ENCODE data around the gene SH3BP4. TPM values are rescaled to one million over a fixed set of nuclear protein-coding genes. Genes with fewer than 3 reads are reported as not detected.

Gene SH3BP4
- total and polyA plus RNA-seq, 2 of the 13 experiments (the other 11 are each of a cell fraction or from before 2014, with no cell fraction given), result 34.6 to 99.1 TPM

DNA sequence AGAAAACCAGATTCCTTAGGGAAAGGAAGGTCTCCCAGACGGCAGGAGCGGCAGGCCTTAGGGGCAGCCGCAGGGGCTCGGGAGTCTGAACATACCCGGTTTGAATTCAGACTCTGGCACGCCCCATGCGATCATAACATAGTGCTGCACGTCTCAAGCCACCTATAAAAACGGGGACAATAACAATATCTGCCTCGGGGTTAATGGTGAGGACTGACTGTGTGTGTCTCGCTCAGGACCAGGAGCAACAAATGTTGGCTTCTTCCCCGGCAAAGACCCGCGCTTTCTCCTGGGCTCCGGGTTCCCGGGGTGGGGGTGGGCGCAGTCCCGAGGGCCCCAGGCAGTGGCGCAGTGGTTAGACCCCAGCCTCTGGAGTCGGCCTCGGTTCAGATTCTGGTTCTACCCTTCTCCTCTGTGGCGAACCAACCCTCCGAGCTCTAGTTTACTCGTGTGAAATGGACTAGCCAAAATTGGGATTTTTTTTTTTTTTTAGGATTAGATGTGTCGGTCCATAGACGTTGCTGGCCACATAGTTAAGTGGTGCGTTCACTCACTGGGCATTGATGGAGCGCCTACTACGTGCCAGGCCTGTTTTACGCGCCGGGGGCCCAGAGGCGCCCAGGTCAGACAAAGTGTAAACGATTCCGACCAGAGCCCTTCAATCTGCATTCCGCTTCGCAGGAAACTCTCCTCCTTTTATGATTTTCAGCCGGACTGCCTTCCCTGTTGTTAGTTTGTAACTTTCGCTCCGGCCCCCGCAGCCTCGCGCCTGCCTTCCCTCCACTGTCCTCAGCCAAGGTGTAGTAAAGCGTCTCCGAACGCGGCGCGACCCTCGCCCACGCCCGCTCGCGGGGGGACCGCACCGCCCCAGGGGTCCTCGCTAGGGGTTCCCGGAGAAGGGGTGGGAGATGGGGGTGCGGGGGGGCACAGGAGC, 820 bp upstream of the SH3BP4 start (continued):
- TF ChIP-seq, protein P1, sequence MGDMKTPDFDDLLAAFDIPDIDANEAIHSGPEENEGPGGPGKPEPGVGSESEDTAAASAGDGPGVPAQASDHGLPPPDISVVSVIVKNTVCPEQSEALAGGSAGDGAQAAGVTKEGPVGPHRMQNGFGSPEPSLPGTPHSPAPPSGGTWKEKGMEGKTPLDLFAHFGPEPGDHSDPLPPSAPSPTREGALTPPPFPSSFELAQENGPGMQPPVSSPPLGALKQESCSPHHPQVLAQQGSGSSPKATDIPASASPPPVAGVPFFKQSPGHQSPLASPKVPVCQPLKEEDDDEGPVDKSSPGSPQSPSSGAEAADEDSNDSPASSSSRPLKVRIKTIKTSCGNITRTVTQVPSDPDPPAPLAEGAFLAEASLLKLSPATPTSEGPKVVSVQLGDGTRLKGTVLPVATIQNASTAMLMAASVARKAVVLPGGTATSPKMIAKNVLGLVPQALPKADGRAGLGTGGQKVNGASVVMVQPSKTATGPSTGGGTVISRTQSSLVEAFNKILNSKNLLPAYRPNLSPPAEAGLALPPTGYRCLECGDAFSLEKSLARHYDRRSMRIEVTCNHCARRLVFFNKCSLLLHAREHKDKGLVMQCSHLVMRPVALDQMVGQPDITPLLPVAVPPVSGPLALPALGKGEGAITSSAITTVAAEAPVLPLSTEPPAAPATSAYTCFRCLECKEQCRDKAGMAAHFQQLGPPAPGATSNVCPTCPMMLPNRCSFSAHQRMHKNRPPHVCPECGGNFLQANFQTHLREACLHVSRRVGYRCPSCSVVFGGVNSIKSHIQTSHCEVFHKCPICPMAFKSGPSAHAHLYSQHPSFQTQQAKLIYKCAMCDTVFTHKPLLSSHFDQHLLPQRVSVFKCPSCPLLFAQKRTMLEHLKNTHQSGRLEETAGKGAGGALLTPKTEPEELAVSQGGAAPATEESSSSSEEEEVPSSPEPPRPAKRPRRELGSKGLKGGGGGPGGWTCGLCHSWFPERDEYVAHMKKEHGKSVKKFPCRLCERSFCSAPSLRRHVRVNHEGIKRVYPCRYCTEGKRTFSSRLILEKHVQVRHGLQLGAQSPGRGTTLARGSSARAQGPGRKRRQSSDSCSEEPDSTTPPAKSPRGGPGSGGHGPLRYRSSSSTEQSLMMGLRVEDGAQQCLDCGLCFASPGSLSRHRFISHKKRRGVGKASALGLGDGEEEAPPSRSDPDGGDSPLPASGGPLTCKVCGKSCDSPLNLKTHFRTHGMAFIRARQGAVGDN (CRISPR knock-in tag; IDR thresholded peaks at IDR 0.05), result peak; percentile 47
- peak; percentile 35 for TF ChIP-seq AGO2 (optimal IDR thresholded peaks at IDR 0.05; ENCODE audit: low read depth, low read length)
- 0 out of 2 replicates have a peak, but pooled peaks have one; percentile 25 for TF ChIP-seq ZNF441 (CRISPR knock-in tag; IDR thresholded peaks at IDR 0.05; ENCODE audit: borderline replicate concordance)
- TF ChIP-seq, protein P2, sequence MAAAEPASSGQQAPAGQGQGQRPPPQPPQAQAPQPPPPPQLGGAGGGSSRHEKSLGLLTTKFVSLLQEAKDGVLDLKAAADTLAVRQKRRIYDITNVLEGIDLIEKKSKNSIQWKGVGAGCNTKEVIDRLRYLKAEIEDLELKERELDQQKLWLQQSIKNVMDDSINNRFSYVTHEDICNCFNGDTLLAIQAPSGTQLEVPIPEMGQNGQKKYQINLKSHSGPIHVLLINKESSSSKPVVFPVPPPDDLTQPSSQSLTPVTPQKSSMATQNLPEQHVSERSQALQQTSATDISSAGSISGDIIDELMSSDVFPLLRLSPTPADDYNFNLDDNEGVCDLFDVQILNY (CRISPR knock-in tag; conservative IDR thresholded peaks at IDR 0.05), result no peak
- TF ChIP-seq RBFOX2 (IDR thresholded peaks at IDR 0.05; ENCODE audit: low read depth, low read length), result no peak
- TF ChIP-seq, protein P3, sequence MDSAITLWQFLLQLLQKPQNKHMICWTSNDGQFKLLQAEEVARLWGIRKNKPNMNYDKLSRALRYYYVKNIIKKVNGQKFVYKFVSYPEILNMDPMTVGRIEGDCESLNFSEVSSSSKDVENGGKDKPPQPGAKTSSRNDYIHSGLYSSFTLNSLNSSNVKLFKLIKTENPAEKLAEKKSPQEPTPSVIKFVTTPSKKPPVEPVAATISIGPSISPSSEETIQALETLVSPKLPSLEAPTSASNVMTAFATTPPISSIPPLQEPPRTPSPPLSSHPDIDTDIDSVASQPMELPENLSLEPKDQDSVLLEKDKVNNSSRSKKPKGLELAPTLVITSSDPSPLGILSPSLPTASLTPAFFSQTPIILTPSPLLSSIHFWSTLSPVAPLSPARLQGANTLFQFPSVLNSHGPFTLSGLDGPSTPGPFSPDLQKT (CRISPR knock-in tag; IDR thresholded peaks at IDR 0.05; ENCODE audit: borderline replicate concordance), result no peak
- TF ChIP-seq SMAD1 (CRISPR knock-in tag; IDR thresholded peaks at IDR 0.05; ENCODE audit: borderline replicate concordance, low read depth), result no peak
- TF ChIP-seq, protein P4, sequence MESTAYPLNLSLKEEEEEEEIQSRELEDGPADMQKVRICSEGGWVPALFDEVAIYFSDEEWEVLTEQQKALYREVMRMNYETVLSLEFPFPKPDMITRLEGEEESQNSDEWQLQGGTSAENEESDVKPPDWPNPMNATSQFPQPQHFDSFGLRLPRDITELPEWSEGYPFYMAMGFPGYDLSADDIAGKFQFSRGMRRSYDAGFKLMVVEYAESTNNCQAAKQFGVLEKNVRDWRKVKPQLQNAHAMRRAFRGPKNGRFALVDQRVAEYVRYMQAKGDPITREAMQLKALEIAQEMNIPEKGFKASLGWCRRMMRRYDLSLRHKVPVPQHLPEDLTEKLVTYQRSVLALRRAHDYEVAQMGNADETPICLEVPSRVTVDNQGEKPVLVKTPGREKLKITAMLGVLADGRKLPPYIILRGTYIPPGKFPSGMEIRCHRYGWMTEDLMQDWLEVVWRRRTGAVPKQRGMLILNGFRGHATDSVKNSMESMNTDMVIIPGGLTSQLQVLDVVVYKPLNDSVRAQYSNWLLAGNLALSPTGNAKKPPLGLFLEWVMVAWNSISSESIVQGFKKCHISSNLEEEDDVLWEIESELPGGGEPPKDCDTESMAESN (CRISPR knock-in tag; conservative IDR thresholded peaks at IDR 0.05), result no peak
- TF ChIP-seq ASH2L (IDR thresholded peaks at IDR 0.05; ENCODE audit: insufficient read length, low read depth, low read length), result peak; percentile 28
- TF ChIP-seq CC2D1A (CRISPR knock-in tag; IDR thresholded peaks at IDR 0.05), result no peak
- peak; percentile 66 for TF ChIP-seq SRSF1 (optimal IDR thresholded peaks at IDR 0.05; ENCODE audit: low read depth, low read length)
- TF ChIP-seq, protein P5, sequence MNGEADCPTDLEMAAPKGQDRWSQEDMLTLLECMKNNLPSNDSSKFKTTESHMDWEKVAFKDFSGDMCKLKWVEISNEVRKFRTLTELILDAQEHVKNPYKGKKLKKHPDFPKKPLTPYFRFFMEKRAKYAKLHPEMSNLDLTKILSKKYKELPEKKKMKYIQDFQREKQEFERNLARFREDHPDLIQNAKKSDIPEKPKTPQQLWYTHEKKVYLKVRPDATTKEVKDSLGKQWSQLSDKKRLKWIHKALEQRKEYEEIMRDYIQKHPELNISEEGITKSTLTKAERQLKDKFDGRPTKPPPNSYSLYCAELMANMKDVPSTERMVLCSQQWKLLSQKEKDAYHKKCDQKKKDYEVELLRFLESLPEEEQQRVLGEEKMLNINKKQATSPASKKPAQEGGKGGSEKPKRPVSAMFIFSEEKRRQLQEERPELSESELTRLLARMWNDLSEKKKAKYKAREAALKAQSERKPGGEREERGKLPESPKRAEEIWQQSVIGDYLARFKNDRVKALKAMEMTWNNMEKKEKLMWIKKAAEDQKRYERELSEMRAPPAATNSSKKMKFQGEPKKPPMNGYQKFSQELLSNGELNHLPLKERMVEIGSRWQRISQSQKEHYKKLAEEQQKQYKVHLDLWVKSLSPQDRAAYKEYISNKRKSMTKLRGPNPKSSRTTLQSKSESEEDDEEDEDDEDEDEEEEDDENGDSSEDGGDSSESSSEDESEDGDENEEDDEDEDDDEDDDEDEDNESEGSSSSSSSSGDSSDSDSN (CRISPR knock-in tag; IDR thresholded peaks at IDR 0.05), result no peak
- TF ChIP-seq, protein P6, sequence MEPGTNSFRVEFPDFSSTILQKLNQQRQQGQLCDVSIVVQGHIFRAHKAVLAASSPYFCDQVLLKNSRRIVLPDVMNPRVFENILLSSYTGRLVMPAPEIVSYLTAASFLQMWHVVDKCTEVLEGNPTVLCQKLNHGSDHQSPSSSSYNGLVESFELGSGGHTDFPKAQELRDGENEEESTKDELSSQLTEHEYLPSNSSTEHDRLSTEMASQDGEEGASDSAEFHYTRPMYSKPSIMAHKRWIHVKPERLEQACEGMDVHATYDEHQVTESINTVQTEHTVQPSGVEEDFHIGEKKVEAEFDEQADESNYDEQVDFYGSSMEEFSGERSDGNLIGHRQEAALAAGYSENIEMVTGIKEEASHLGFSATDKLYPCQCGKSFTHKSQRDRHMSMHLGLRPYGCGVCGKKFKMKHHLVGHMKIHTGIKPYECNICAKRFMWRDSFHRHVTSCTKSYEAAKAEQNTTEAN (CRISPR knock-in tag; conservative IDR thresholded peaks at IDR 0.05), result no peak

All from HepG2 (cell line).